SK-N-SH treated with all-trans-retinoic acid at 6 μM for 48 hours (cell line): Measurements from ENCODE around the gene SLC4A7.
"Not testable (repeated sequence)": the region's sequence is repeated elsewhere in the genome, so short reads cannot be mapped to it uniquely, and the experiment has no call there.

Source experiments
- BACH2 ChIP-seq: fragments of 250-450 bp; sonication (Bioruptor Pico); IDR thresholded peaks from 2 replicates; pipeline ENCODE4 v1.9.0; 2021; ENCODE audit warnings: mild to moderate bottlenecking, borderline replicate concordance
- TCF4 ChIP-seq: fragments of 250-450 bp; sonication (Bioruptor Pico); IDR thresholded peaks from 2 replicates; pipeline ENCODE4 v1.8.0; 2021; ENCODE audit warnings: mild to moderate bottlenecking, moderate library complexity, borderline replicate concordance

DNA sequence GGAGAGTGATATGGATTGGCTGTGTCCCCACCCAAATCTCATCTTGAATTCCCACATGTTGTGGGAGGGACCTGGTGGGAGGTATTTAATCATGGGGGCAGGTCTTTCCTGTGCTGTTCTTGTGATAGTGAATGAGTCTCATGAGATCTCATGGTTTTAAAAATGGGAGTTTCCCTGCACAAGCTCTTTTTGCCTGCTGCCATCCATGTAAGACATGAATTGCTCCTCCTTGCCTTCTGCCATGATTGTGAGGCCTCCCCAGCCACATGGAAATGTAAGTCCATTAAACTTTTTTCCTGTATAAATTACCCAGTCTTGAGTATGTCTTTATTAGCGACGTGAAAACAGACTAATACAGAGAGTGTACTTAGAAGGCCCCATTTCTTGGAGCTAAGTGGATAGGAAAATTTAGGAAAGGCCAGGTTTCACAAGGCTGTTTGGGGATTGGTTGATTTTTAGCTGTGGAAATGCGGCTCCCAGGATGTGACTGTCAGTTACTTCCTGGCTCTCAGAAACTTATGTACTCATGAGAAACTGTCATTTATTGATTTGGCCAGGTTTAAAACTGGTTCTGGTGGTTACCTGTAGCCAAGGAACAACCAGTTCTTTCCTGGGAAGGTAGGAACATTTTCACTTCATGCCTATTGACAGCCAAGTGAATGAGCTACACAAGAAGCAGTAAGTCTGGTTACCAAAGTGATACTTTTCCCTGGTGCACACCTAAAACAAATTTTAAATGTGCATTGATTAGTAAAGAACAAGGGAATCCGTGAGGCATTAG is 155.0 kb downstream of the SLC4A7 start:
- TF ChIP-seq TCF4 (CRISPR knock-in tag); BACH2: not testable (repeated sequence)
